ENCODE results near the gene EIF3J.
A peak's percentile ranks its signal among the peaks of the same experiment; 100 is the strongest.
"Not testable (repeated sequence)": the region's sequence is repeated elsewhere in the genome, so short reads cannot be mapped to it uniquely, and the experiment has no call there.

The EIF3J gene, protein sequence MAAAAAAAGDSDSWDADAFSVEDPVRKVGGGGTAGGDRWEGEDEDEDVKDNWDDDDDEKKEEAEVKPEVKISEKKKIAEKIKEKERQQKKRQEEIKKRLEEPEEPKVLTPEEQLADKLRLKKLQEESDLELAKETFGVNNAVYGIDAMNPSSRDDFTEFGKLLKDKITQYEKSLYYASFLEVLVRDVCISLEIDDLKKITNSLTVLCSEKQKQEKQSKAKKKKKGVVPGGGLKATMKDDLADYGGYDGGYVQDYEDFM

GRCh38 chr15:44536962-44537734, at the start of gene EIF3J:
Gene EIF3J, plus strand, starts transcription at chr15:44537147. Its CDS starts 48 bp downstream, at chr15:44537195.
- peak; percentile 92 for DNase-seq

DNA sequence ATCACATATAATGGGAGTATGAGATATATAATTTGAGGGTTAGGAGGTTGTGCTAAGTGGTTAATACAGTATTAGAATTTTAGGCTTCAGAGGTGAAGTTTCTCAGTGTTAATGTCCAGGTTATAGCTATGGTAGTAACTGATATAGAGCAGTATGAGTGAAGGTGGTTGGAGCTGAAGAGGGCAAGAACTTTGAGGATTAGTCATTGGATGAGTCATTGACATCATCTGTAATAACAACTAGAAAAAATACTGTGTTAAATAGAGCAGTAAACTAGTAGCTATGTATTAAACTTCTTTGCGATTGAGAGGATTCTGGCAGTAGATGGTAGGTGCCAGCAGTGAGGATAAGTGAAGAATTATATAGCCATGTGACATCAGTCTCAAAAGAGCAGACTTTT, 47.5 kb upstream of the EIF3J start:
- DNase-seq: no peak

- no peak for DNase-seq
Observed at GRCh38 chr15:44490622-44491021, 46.3 kb upstream of the EIF3J start.

GRCh38 chr15:44492040-44492439, 44.9 kb upstream of the EIF3J start:
- DNase-seq: no peak

DNA sequence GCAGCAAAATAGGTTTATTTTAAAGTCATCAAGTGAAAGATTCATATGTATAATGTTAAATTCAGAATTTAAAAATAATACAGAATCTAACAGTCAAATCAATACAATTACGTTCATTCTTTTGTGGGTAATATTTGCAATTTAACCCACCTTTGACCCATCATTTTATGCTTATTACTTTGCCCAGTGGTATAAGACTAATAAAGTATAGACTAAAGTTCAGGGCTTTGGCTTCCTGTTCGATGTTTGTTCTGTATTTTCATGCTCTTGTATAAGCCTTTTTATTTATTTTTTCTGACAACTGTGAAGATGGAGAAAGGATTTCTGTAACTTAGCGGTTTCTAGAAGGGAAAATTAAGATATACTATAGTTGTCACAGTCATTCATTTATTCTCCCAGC, 44.3 kb upstream of the EIF3J start:
- DNase-seq: no peak

DNA sequence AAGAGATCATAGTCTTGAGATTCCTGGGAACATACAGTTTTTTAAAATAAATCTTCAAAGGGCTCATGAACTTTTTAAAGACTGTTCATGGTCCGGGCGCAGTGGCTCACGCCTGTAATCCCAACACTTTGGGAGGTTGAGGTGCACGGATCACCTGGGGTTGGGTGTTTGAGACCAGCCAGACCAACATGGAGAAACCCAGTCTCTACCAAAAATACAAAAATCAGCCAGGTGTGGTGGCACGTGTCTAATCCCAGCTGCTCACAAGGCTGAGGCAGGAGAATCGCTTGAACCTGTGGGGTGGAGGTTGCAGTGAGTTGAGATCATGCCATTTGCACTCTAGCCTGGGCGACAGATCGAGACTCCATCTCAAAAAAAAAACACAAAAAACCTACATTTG, 41.4 kb upstream of the EIF3J start:
- DNase-seq: no peak

DNA sequence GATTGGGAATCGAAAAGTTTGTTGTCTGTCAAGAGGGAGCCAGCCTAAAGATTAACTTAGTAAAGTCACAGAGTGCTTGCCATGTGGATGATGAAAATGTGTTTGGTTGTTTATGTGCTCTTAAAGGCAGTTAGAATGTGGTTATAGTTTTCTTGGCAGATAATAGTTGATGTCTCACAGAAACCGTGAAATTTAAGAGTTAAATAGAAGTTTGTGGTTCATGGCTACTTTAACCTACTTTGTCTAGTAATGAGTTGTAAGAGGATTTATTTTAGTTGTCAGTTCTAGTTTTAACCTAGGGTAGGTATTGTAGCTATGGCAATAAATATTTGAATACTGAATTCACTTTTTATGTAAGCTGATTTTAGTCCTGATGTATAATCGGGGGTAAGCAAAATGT, 36.4 kb upstream of the EIF3J start:
- DNase-seq: no peak

DNA sequence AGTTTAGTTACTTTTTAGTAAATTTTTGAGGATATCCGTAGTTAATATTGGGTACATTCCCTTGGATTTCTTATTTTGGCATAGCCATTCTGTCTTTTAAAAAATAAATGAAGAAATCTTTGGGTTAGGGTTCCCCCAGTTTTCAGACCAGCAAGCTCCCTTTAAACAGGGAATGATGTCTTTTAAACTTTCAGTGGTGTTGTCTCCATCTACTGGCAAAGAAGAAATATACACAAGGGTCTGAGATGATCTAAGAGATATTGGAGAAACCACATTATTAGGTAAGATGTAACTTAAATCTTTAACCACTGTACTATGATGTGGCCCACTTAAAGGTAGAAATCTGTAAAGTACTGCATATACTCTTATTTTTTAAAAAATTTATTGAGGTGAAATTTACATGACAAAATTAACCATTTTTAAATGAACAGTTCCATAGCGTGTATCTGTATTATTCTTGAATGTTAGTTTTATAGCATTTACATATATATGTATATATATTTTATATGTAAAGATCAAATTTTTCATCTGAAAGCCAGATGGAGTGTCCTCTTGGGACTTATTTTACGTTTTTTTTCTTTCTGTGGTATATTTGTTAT, 35.1 kb upstream of the EIF3J start:
- DNase-seq: no peak

DNA sequence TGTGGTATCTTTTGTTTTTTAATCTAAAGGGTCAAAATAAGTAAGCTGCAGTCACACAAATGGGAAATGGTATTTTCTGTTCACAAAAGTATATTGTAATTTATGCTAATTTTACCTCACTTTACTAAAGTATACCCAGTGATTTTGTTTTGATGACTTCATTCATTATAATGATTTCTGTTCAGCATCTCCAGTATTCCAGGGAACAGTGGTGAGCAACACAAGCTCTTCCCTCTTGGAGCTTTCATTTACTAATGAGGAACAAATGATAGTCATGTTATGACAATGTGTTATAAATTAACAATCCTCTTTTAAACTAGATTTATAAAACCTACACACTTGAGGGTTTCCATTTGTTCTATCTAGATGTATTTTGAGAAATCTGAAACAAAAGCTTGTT, 20.5 kb upstream of the EIF3J start:
- no peak for DNase-seq

GRCh38 chr15:44519537-44519936, 17.4 kb upstream of the EIF3J start:
- DNase-seq: no peak

GRCh38 chr15:44525018-44525417, 11.9 kb upstream of the EIF3J start:
- DNase-seq: no peak

DNA sequence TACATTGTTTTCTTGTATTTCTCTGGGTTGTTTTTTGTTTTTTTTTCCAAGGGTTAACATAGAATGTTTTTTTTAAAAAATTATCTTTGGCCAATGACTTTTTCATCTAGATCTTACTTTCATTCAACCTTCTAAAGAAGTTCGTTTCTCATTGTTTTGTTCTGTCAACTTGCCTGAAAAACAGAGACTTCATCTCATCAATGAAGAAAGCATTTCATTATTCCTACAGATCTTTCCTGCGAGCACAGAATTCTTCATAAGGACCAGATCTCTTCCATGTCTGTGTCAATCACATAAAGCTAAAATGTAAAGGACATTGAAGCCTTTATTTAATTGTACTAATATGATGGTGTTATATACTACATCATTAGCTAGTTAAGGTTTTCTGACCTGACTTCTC, 9.7 kb upstream of the EIF3J start:
- no peak for DNase-seq

GRCh38 chr15:44529864-44530604, 6.9 kb upstream of the EIF3J start:
- DNase-seq: no peak

GRCh38 chr15:44530653-44531052, 6.3 kb upstream of the EIF3J start:
- DNase-seq: no peak

- DNase-seq: not testable (repeated sequence)
Observed at GRCh38 chr15:44532275-44532674, 4.7 kb upstream of the EIF3J start.

DNA sequence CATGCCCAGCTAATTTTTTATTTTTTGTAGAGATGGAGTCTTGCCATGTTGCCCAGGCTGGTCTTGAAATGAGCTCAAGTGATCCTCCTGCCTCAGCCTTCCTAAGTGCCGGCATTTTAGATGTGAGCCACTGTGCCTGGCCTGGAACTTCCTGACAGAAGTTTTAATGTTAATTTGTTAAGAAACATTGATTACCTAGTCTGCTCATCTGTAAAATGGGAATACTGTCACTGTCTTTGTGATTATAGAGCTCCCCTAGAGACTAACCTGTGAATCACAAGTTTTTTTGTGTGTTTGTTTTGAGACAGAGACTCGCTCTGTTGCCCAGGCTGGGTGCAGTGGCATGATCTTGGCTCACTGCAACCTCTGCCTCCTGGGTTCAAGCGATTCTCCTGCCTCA, 4.3 kb upstream of the EIF3J start:
- DNase-seq: no peak

DNA sequence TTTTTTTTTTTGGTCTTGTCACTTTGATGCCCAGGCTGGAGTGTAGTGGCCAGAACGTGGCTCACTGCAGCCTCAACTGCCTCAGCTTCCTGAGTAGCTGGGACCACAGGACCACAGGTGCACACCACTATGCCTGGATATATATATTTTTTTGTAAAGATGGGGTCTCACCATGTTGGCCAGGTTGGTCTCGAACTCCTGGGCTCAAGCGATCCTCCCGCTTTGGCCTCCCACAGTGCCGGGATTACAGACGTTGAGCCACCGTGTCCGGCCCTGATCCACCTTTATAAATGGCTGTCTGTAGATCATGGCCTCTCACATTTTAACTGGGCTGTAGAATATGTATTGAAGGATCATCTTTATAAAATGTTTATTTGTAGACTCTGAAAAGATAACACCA, 1.9 kb upstream of the EIF3J start:
- no peak for DNase-seq

DNA sequence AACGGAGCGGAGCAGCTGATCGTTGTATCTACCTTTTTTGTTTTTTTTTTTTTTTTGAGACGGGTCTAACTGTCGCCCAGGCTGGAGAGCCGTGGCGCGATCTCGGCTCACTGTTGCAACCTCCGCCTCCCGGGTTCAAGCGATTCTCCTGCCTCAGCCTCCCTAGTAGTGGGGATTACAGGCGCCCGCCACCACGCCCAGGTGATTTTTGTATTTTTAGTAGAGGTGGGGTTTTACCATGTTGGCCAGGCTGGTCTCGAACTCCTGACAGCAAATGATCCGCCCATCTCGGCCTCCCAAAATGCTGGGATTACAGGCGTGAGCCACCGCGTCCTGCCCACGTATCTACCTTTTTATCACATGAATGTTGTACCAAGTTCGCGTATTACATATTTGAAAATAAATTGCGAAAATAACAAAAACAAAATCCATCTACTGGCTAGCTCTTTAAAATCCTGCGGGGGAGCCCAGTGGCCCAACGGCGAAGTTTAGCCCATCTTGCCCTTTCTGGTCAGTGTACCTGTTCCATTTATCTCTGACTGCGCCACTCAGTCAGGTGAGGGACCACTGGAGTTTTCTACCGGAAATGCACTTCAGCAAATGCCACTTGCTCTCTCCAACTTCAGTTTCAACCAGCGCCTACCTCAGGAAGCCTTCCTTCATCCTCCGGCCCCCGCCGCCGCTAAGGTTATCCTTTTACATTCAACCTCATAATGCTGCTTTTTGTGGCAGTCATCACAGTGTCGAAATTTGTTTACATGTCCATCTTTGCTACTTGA, 1.2 kb upstream of the EIF3J start:
- no peak for DNase-seq

DNA sequence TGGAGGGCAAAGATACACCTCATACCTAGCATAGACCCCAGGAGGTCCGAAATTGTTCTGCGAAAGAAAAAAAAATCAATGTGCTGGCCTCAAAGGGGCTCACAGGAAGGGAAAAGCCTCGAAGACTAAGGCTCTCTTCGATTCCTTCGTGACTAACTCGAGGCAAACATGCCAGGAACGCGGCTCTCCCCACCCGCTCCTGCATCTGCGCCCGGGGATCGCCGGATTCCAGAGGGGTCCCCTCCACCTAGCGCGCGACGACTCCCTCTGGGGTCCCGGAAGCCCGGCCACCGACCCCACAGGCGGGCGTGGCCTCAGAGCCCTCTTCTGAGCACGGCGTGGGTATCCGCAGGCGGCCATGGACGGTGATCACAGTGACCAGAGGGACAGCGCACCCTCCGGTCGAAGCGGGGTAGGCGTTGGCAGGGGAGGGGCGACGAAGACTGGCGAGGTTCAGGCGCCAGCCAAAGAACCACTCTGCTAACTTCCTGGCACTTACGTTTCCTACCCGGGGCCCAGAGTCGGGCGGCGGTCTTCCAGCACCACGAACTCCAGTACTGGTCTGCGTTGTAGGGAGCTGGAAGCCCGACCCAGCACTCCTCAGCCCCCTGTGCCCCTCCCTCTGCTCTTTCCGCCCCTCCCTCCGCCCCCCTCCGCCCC, 515 bp upstream of the EIF3J start:
- DNase-seq: peak; percentile 92

- DNase-seq: no peak
Observed at GRCh38 chr15:44537735-44538240, 841 bp downstream of the EIF3J start.

DNA sequence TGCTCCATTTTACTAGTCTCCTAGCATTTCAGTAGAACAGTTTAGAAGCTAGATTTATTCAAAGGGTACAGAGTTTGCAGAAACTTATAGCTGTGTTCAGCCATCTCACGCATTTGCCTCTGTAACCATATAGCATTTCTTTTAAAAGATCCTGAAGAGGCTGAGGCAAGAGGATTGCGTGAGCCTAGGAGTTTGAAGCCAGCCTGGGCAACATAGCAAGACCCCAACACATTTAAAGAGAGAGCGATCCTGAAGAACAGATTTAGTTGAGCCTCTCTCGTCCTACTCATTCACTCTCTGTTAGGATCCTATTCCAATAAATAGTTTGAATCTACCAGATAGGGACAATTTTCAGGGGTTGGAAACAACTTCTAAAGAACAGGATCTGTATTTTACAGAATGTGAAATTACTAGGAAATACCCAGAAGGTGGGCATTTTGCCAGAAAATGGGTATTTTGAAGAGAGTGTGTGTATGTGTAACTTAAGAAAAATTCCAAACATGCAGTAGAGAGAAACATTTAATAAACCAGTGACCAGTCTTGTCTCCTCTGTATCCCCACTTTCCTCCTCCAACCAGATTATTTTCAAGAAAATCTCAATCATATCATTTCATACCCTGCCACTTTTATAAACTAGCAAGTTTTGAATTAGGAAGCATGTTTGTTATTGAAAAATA, 4.5 kb downstream of the EIF3J start:
- no peak for DNase-seq
